DOHH2 (cell line): ENCODE results near the gene KCNIP2.

Experiments used
- H3F3A ChIP-seq: fragments of 200-600 bp; sonication (generic), shearing (Covaris generic); 2 replicates; pipeline ENCODE4 v1.6.0; 2016; ENCODE audit warnings: antibody characterized with exemption, mild to moderate bottlenecking; ENCODE audit not compliant: control insufficient read depth, insufficient read depth
- H3K27ac ChIP-seq: fragments of 200-600 bp; sonication (generic); 2 replicates; pipeline ENCODE4 v1.5.1; 2014; ENCODE audit warnings: low read depth, mild to moderate bottlenecking, low read length, moderate library complexity
- H3K27me3 ChIP-seq: fragments of 200-600 bp; sonication (generic); 2 replicates; pipeline ENCODE4 v1.6.1; 2014; ENCODE audit warnings: mild to moderate bottlenecking, low read length, mixed read lengths; ENCODE audit not compliant: control insufficient read depth
- H3K36me3 ChIP-seq: fragments of 200-600 bp; sonication (generic); 2 replicates; pipeline ENCODE4 v1.6.1; 2014; ENCODE audit warnings: mild to moderate bottlenecking, low read length, moderate library complexity, mixed read lengths; ENCODE audit not compliant: control insufficient read depth
- H3K4me1 ChIP-seq: fragments of 200-600 bp; sonication (generic); 2 replicates; pipeline ENCODE4 v1.6.1; 2014; ENCODE audit warnings: mild to moderate bottlenecking, low read length, mixed read lengths; ENCODE audit not compliant: control insufficient read depth
- H3K4me2 ChIP-seq: fragments of 200-600 bp; sonication (generic); 2 replicates; pipeline ENCODE4 v1.6.0; 2014; ENCODE audit warnings: mild to moderate bottlenecking, low read length, moderate library complexity
- H3K4me3 ChIP-seq: fragments of 200-600 bp; sonication (generic); 2 replicates; pipeline ENCODE4 v1.5.1; 2014; ENCODE audit warnings: mild to moderate bottlenecking, low read length, mixed read lengths
- H3K79me2 ChIP-seq: fragments of 200-600 bp; sonication (generic); 2 replicates; pipeline ENCODE4 v1.6.1; 2014; ENCODE audit warnings: mild to moderate bottlenecking, low read length, mixed read lengths; ENCODE audit not compliant: control insufficient read depth
- H3K9me2 ChIP-seq: fragments of 200-600 bp; sonication (generic); replicated peaks from 2 replicates; pipeline ENCODE4 v1.6.1; 2014; ENCODE audit warnings: mild to moderate bottlenecking, low read length, mixed read lengths; ENCODE audit not compliant: control insufficient read depth
- H3K9me3 ChIP-seq: fragments of 200-600 bp; sonication (generic); 2 replicates; pipeline ENCODE4 v1.6.1; 2014; ENCODE audit warnings: antibody characterized with exemption, low read length, mixed read lengths; ENCODE audit not compliant: control insufficient read depth, insufficient read depth
- H4K20me1 ChIP-seq: fragments of 200-600 bp; sonication (generic); 2 replicates; pipeline ENCODE4 v1.6.0; 2014; ENCODE audit warnings: low read depth, mild to moderate bottlenecking, antibody characterized with exemption, low read length, moderate library complexity; ENCODE audit not compliant: control insufficient read depth, insufficient read depth
- EZH2phosphoT487 ChIP-seq: fragments of 200-600 bp; sonication (generic); IDR thresholded peaks from 2 replicates; pipeline ENCODE4 v1.6.1; 2017; ENCODE audit warnings: borderline replicate concordance, mild to moderate bottlenecking, antibody characterized with exemption, low read length, moderate library complexity, mixed read lengths
- TF ChIP-seq, protein P1 (sequence below): fragments of 200-600 bp; sonication (generic); IDR thresholded peaks from one replicate; pipeline ENCODE4 v1.5.1; 2014; ENCODE audit warnings: antibody characterized with exemption, mild to moderate bottlenecking, low read depth, low read length; ENCODE audit not compliant: poor library complexity, severe bottlenecking

KCNIP2 gene

DNA sequence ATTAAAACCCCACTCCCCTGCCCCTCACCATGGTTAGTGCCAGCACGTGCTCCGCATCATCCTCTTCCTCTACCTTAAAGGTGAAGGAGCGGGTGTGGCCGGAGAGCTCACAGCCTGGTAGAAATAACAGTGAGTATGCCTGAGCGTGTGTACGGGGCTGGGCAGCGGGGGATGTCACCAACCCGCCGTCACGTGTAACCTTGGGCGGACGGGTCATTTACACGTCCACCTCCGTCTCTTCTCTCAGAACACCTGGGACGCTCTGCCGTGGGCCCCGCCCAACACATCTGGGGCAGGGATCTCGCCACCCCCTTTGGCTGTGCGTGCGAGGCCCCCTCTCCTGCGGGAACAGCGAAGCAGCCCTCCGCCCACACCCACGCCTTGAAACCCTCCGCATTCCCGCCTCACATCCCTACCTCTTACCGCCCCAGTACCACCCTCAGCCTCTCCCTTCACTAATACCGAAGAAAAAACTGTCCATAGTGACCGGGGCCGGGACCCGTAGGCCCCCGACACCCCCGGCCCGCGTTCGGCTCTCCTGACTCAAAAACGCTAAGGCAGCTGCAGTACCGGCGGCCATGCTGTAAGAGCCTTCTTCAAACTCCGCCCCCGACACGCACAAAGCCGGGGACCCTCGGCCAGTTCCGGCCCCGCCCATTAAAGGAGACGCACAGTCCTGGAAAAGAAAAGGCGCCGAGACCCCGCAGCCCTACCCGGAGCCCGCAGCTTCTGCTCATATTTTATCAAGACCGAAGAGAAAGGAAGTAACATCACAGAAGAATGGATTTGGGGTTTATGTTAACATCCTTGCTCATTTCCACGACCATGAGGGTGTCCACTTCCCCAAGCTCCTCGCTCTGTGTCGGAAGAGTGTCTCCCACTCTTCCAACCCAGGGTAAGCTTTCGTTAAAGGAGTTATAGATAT lies 60.5 kb downstream of the KCNIP2 start, which contains the start of gene NPM3:
NPM3 (minus strand) TSS at position 636 of the 925 bp plus-strand sequence; CDS start at position 580, 56 bp downstream.
- H3K4me2 ChIP-seq: peak within 1 kb of the TSS; percentile 97
- H3K4me1 ChIP-seq: peaks cover 53% of the 10 kb centered on the region
- H3F3A ChIP-seq: peaks cover 30% of the 10 kb centered on the region
- no peaks in the 10 kb centered on the region for H4K20me1 ChIP-seq
- H3K36me3 ChIP-seq: peaks cover 56% of the 10 kb centered on the region
- H3K27ac ChIP-seq: peak within 1 kb of the TSS; percentile 22
- H3K27me3 ChIP-seq: no peaks in the 10 kb centered on the region; the same call in 1 of the 2 replicates
- H3K79me2 ChIP-seq: peaks cover 24% of the 10 kb centered on the region
- H3K9me3 ChIP-seq: no peaks in the 10 kb centered on the region
- H3K9me2 ChIP-seq: no peaks in the 10 kb centered on the region
- peak within 1 kb of the TSS; percentile 85 for H3K4me3 ChIP-seq
- TF ChIP-seq EZH2phosphoT487: no peak
- TF ChIP-seq, protein P1, sequence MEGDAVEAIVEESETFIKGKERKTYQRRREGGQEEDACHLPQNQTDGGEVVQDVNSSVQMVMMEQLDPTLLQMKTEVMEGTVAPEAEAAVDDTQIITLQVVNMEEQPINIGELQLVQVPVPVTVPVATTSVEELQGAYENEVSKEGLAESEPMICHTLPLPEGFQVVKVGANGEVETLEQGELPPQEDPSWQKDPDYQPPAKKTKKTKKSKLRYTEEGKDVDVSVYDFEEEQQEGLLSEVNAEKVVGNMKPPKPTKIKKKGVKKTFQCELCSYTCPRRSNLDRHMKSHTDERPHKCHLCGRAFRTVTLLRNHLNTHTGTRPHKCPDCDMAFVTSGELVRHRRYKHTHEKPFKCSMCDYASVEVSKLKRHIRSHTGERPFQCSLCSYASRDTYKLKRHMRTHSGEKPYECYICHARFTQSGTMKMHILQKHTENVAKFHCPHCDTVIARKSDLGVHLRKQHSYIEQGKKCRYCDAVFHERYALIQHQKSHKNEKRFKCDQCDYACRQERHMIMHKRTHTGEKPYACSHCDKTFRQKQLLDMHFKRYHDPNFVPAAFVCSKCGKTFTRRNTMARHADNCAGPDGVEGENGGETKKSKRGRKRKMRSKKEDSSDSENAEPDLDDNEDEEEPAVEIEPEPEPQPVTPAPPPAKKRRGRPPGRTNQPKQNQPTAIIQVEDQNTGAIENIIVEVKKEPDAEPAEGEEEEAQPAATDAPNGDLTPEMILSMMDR: no peak

DNA sequence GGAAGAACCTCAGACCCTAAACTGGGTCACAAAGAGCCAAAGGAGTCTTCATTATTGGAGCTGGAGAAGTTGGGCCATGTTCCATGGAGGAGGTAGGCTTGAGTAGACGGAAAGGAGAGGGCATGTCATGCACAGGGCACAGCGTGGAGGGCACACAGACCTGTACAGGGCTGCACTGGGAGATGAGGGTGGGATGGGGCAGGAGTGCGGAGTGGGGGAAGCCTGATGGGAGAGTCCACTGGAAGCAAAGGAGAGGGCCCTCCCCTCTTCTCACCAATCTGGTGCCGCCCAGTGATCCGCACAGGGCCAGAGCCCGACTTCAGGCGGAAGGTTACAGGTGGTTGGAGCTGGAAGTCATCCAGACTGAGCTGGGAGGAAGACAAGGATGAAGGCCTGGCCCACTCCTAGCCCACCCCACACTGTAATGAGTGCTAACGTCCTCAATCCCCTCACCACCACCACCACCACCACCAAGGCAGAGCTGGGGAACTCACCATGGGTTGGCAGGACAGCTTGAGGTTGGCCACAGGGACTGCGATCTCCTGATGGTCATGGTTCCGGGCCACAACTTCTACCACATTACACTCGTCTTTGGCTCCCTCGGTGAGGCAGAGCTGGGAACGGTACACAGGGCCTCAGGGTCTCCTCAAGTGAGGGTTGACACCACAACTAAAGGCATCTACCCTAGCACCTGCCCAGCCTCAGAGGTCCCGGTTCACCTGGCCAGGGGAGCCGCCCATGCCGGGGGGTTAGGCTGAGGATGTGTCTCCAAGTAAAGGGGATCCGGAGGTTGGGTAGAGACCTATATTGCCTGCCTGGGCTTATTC lies 61.4 kb downstream of the KCNIP2 start:
- Histone ChIP-seq H3K4me2 (peak overlapping the region; percentile 97), H3K79me2 (peaks cover 24% of the 10 kb centered on the region), H4K20me1 (no peaks in the 10 kb centered on the region), H3F3A (peaks cover 34% of the 10 kb centered on the region), H3K4me1 (peaks cover 57% of the 10 kb centered on the region), H3K4me3 (peak overlapping the region; percentile 85), H3K27ac (0 out of 2 replicates have a peak overlapping the region, but pooled peaks have one; percentile 11), H3K9me3 (no peaks in the 10 kb centered on the region), H3K27me3 (peaks cover 3% of the 10 kb centered on the region), H3K9me2 (no peaks in the 10 kb centered on the region), H3K36me3 (peaks cover 59% of the 10 kb centered on the region)
- TF ChIP-seq, protein P1: no peak
- no peak for TF ChIP-seq EZH2phosphoT487

DNA sequence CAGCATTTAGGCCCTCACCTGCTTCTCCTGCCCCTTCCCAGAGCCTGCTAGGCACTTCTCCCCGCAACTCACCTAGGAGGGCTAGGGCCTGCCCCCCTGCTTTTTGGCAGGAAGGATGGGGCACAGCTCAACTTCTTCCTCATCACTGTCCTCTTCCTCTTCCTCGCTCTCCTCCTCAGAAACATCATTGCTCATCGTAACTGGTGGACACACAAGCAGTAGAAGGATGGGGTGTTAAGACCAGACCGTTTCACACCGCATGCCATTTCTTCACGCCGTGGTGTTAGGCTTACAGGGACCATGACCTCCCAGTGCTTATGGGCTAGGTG lies 62.0 kb downstream of the KCNIP2 start:
- H3K27ac ChIP-seq: 0 out of 2 replicates have a peak overlapping the region, but pooled peaks have one; percentile 11
- peaks cover 53% of the 10 kb centered on the region for H3K36me3 ChIP-seq
- H3K27me3 ChIP-seq: peaks cover 9% of the 10 kb centered on the region
- H3K79me2 ChIP-seq: peaks cover 24% of the 10 kb centered on the region
- H4K20me1 ChIP-seq: no peaks in the 10 kb centered on the region
- peaks cover 34% of the 10 kb centered on the region for H3F3A ChIP-seq
- H3K9me2 ChIP-seq: no peaks in the 10 kb centered on the region
- peak overlapping the region; percentile 85 for H3K4me3 ChIP-seq
- no peaks in the 10 kb centered on the region for H3K9me3 ChIP-seq
- TF ChIP-seq EZH2phosphoT487: no peak
- TF ChIP-seq, protein P1: no peak
- H3K4me2 ChIP-seq: peak overlapping the region; percentile 97
- H3K4me1 ChIP-seq: peaks cover 57% of the 10 kb centered on the region
